ENCODE measurements around the gene FRAS1. TPM values are rescaled to one million over a fixed set of nuclear protein-coding genes. Genes with fewer than 3 reads are reported as not detected.
"Not testable (repeated sequence)": the region's sequence is repeated elsewhere in the genome, so short reads cannot be mapped to it uniquely, and the experiment has no call there.

The FRAS1 gene
- total RNA-seq, 1 donor from 2014 or later = 28.4 TPM

DNA sequence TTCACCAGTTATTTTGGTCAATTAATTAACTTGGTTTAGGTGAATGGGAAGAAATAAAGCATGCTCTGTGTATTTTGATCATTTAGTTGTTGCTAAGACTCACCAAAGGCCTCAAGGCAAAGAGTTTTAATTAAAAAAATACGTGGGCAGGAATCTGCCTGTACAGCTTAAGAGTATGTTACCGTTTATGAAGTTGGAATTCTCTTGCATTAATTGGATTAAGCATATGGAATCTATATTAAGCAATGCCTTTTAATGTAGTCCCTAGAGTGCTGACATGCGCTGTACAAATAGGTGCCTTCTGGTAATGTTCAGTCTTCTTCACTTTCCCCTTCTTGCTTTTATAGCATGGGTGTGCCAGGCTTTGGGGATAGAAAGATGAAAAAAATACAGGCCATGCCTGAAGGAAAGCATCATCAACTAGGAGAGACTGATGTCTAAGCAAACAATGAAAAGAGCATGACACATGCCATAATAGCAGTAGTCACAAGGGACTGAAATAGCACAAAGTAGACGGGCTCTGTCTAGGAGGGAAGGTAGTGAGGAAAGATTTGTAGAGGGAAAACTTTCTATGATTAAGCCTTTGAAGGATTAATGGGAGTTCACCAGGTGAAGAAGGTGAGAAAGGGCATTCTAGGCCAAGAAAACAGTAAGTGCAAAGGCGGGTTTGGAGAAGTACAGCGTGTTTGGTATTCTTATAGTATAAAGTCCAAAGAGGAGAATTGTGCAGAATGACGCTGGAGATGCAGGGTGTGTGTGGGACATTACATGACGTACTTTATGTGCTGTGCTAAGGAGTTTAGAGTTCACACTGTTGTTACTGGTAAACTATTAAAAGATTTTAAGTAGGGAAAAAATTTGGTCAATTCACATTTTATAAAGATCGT is 268.4 kb downstream of the FRAS1 start:
- no peak overlapping the region for H3K4me3 ChIP-seq (ENCODE audit: low read depth, low read length)
- no peaks in the 10 kb centered on the region for H3K36me3 ChIP-seq (ENCODE audit: control insufficient read depth, insufficient read depth, low read length)
- H3K27me3 ChIP-seq (ENCODE audit: control insufficient read depth, insufficient read depth, low read length) = no peaks in the 10 kb centered on the region
- TF ChIP-seq, protein P1, sequence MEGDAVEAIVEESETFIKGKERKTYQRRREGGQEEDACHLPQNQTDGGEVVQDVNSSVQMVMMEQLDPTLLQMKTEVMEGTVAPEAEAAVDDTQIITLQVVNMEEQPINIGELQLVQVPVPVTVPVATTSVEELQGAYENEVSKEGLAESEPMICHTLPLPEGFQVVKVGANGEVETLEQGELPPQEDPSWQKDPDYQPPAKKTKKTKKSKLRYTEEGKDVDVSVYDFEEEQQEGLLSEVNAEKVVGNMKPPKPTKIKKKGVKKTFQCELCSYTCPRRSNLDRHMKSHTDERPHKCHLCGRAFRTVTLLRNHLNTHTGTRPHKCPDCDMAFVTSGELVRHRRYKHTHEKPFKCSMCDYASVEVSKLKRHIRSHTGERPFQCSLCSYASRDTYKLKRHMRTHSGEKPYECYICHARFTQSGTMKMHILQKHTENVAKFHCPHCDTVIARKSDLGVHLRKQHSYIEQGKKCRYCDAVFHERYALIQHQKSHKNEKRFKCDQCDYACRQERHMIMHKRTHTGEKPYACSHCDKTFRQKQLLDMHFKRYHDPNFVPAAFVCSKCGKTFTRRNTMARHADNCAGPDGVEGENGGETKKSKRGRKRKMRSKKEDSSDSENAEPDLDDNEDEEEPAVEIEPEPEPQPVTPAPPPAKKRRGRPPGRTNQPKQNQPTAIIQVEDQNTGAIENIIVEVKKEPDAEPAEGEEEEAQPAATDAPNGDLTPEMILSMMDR (IDR thresholded peaks at IDR 0.05; ENCODE audit: insufficient read depth, low read length, poor library complexity, severe bottlenecking) = no peak
- DNase-seq (ENCODE audit: low read depth) = no peak

DNA sequence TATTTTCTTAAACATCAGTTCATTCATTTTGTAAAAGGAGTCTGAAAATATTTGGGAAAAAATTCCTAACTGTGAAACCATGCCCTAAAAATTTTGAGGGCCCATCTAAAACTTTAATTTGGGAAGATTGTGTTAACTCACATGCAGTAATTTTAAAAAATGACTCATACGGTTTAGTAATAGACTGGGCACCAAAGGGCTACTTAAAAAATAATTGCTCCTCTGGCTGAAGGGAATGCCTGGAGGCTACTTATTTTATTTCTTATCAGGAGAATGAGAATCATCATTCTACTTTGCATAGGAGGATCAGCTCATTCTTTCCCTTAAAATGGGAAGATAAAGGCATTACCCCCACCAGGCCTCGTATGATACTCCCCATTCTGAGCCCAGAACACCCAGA is 271.5 kb downstream of the FRAS1 start:
- H3K27me3 ChIP-seq (ENCODE audit: control insufficient read depth, insufficient read depth, low read length); H3K4me3 ChIP-seq (ENCODE audit: low read depth, low read length); H3K36me3 ChIP-seq (ENCODE audit: control insufficient read depth, insufficient read depth, low read length); DNase-seq (ENCODE audit: low read depth): not testable (repeated sequence)

DNA sequence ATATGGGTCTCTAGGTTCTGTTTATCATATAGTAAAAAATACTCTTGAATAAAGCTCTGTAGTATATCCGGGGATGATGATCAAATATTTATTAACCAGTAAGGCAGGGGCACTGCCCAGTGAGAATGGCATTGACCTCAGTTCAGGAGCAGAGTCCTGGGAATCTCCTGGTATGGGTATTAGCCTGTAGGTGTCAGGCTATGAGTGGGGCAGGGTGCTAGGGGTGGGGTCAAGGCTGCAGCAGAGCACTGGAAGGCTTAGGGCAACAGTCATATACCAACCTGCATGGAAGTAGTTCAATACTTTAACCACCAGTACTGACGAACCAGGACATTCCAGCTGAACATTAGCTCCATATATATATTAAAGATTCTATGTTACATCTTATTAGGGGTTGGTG is 274.1 kb downstream of the FRAS1 start:
- Histone ChIP-seq H3K36me3 (ENCODE audit: control insufficient read depth, insufficient read depth, low read length) (no peaks in the 10 kb centered on the region), H3K27me3 (ENCODE audit: control insufficient read depth, insufficient read depth, low read length) (no peaks in the 10 kb centered on the region), H3K4me3 (ENCODE audit: low read depth, low read length) (no peak overlapping the region)
- TF ChIP-seq, protein P1 (IDR thresholded peaks at IDR 0.05; ENCODE audit: insufficient read depth, low read length, poor library complexity, severe bottlenecking) = no peak
- DNase-seq (ENCODE audit: low read depth) = no peak

DNA sequence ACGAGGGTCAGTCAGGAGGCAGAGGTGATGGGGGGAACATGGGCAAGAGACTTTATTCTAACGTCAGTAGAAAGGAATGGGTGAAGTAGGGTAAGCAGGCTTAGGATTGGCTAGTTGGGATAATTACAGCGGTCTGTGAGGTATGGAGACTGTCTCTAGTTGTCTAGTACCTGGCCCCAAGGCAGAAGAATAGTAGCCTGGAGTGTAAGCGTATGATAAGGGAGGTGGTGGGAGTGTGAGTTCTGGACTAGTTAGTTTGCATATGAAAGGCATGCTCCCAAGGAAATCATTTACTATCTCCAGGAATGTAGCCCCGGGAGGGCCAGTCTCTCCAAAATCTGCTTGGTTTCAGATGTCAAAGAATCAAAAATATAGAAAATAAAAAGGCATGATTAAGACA is 274.8 kb downstream of the FRAS1 start:
- TF ChIP-seq, protein P1 (IDR thresholded peaks at IDR 0.05; ENCODE audit: insufficient read depth, low read length, poor library complexity, severe bottlenecking) = no peak
- Histone ChIP-seq H3K36me3 (ENCODE audit: control insufficient read depth, insufficient read depth, low read length) (no peaks in the 10 kb centered on the region), H3K27me3 (ENCODE audit: control insufficient read depth, insufficient read depth, low read length) (no peaks in the 10 kb centered on the region), H3K4me3 (ENCODE audit: low read depth, low read length) (no peak overlapping the region)
- no peak for DNase-seq (ENCODE audit: low read depth)

DNA sequence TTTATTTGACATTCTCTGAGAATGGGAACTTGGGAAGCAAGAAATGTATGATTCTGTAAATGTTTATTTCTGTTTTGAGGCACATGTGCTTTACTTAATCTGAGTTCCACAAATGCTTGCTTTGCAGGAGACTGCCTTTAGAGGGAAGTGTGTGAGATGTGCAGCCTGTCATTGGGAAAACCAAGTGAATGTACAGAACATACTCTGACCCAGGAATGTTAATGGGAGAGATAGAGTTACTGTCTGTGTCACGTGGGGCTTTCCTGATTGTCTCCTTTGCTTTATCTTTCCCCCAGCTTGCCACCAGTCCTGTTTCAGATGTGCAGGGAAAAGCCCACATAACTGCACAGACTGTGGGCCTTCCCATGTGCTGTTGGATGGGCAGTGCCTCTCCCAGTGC is 275.9 kb downstream of the FRAS1 start:
- no peaks in the 10 kb centered on the region for H3K36me3 ChIP-seq (ENCODE audit: control insufficient read depth, insufficient read depth, low read length)
- DNase-seq (ENCODE audit: low read depth) = no peak
- H3K27me3 ChIP-seq (ENCODE audit: control insufficient read depth, insufficient read depth, low read length) = no peaks in the 10 kb centered on the region
- H3K4me3 ChIP-seq (ENCODE audit: low read depth, low read length) = no peak overlapping the region
- TF ChIP-seq, protein P1 (IDR thresholded peaks at IDR 0.05; ENCODE audit: insufficient read depth, low read length, poor library complexity, severe bottlenecking) = no peak

DNA sequence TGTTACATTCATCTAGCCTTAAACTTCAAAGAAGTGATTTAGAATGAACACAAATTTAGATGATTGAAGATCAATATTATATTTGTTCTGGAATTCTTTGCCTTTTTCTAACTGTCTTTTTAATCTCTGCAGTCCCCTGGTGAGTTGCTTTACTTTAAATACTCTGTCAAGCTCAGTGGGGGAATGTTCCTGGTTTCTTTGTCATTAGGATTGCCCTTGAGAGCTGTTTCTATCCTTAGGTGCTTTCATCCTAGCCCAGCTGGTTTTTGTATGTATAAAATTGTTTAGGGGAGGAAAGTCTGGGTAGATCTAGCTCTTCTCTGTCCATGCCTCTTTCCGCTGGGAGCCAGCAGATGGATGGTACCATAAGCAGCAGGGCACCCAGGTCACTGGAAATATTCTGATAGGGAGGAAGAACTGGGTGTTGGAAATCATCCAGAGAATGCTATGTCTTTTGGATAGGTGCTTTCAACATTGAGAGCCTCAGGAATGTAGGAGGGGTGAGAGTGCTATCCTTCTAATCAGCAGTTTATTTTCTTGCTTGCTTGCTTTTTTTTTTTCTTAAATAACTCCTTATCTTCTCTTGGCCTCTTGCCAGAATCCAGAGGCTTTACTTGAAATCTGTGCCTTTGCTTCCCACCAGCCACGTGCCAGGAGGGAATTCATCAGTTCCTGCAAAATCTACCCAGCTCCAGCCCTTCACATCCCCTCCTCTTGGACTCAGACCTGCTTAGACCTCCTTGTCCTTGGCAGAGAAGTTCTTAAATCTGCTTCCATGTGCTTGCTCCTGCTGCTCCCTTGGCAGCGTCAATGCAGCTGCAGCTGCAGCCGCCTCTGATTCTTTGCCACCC is 279.2 kb downstream of the FRAS1 start:
- DNase-seq (ENCODE audit: low read depth) = no peak
- H3K27me3 ChIP-seq (ENCODE audit: control insufficient read depth, insufficient read depth, low read length) = no peaks in the 10 kb centered on the region
- no peaks in the 10 kb centered on the region for H3K36me3 ChIP-seq (ENCODE audit: control insufficient read depth, insufficient read depth, low read length)
- H3K4me3 ChIP-seq (ENCODE audit: low read depth, low read length) = no peak overlapping the region
- TF ChIP-seq, protein P1 (IDR thresholded peaks at IDR 0.05; ENCODE audit: insufficient read depth, low read length, poor library complexity, severe bottlenecking) = no peak
